Femur (tissue), 1 donor: Measurements from ENCODE around the gene UGT2A1.

Experiments used
- DNase-seq: peaks from one replicate; pipeline ENCODE4 v3.0.0-alpha.2; 2017

The UGT2A1 gene

DNA sequence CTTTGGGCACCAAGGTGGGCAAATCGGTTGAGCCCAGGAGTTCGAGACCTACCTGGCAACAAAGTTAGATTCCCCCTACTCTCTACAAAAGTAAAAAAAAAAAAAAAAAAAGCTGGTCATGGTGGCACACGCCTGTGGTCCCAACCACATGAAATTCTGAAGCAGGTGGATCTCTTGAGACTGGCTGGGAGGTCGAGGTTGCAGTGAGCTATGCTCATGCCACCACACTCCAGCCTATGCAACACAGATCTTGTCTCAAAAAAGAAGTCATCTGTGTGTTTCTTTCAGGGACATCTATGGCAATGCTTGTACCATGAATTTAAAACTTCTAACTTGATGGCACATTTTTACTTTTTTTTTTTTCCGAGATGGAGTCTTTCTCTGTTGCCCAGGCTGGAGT is 68.9 kb downstream of the UGT2A1 start:
- no peak for DNase-seq

DNA sequence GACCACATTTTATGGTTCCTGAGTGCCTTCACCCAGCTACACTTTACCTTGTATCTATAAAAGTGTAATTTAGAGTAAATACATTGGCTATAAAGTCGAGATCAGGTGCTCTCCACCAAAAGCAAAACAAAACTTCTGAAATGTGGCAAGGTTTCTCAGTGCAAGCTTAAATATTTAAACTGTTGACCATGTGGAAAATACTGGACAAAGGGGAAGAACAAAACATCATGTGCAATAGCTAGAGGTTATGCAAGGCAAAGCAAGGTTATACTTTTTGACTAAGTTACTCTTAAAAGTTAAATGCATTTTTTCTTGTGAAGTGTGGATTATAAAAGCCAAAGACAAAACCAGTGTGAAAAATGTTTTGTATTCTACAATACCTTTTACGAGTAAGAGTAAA is 69.5 kb downstream of the UGT2A1 start:
- DNase-seq: no peak

DNA sequence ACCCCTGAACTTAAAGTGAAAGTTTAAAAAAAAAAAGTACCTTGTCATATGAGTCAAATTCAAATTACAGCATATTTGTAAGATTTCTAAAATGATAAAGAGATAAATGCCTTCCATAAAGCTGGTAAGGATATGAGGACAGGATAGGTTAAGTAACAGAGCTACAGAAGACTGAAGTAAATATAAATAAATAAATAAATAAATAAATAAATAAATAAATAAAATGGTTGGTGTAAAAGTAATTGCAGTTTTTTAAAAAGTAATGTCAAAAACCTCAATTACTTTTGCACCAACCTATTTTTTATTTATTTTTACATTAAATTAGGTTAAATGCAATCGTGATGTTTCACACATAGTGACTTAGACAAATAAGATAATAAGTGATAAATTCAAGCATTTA is 75.8 kb downstream of the UGT2A1 start:
- DNase-seq: no peak

DNA sequence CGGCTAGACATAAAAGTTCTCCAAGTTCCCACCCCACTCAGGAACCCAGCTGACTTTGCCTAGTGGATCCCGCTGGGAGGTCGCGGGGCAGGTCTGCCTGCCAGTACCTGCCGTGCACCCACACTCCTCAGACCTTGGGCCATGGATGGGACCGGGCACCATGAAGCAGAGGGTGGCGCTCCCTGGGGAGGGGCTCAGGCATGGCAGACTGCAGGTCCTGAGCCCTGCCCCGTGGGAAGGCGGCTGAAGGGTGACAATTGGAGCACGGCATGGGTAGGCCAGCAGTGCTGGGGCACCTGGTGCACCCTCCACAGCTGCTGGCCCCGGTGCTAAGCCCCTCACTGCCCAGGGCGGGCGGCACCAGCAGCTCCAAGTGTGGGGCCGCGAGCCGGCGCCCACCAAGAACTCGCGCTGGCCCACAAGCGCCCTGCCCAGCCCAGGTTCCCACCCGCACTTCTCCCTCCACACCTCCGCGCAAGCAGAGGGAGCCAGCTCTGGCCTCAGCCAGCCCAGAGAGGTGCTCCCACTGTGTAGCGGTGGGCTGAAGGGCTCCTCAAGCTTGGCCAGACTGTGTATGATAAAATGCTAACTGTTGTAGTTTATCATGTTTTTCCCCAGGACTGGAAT is 76.7 kb downstream of the UGT2A1 start:
- no peak for DNase-seq

DNA sequence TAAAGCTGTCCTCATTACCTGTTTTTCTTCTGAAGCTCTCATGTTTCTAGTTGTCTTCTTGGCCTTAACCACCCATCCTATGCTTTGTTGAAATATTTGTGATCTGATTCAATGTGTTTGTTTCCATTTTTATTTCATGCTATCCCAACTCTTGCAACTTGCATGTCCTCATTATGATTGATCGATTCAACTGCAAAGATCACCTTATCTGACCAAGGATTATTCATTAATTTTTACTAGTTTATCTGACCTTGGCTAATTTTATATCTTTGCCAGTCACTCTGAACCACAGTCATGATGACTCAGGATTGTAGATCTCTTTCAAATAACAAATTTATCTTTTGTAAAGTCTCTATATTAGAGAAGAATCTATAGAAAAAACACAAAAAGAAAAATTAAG is 84.3 kb downstream of the UGT2A1 start:
- DNase-seq: no peak

DNA sequence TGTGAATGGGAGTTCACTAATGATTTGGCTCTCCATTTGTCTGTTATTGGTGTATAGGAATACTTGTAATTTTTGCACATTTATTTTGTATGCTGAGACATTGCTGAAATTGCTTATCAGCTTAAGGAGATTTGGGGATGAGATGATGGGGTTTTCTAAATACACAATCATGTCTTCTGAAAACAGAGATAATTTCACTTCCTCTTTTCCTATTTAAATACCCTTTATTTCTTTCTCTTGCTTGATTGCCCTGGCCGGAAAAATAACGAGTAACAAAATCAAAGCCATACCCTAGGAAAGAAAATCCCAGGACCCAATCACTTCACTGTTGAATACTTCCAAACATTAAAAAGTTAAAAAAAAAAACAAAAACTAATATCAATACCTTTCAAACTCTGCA is 89.6 kb downstream of the UGT2A1 start:
- DNase-seq: no peak

DNA sequence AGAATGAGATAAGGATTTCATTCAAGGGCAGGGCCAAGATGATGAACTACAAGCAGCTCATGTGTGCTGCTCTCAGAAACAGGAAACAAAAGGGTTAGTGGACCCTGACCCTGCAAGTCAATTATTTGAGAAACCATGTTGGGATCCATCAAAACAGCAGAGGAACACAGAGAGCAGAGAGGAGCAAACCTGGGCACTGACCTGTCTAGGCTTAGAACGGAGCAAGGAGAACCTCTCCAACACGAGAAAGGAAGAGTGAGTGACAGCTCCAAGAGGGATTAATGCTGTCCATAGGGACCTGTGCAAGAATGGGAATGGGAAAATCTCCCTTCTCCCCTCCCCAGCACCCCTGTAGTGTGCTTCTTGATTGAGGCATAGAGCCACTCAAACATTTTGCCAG is 103.4 kb downstream of the UGT2A1 start:
- DNase-seq: no peak

DNA sequence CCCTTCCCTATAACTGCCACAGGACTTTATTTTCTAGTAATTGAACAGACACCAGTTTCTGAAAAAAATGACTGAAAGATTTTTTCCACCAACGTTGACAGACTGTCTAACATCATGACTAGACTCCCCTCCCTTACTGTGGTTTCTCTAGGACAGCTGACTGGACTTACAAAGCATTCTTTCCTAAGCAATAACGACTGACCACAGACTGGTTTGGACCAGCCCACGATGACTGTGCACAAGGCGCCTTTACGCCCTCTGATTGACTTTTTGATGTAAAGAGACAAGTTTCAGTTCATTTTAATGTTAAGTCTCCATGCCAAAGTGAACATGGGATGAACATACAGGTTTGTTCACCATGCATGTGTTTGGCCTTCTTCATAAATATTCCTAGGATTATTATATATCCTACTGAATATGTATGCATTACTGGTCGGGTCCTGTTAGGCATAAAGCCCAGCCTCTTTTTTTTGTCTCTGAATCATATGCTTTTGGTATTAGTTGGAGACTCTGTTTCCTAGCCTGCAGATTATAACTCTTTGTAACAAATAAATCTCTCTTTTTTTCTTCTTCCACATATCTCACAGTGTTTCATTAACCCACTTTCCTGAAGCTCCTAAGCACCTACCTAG is 106.8 kb downstream of the UGT2A1 start:
- no peak for DNase-seq
